ENCODE measurements around the gene KCNIP3. TPM values are rescaled to one million over a fixed set of nuclear protein-coding genes. Genes with fewer than 3 reads are reported as not detected.
"Not testable (repeated sequence)": the region's sequence is repeated elsewhere in the genome, so short reads cannot be mapped to it uniquely, and the experiment has no call there.

Gene KCNIP3
- total RNA-seq, 2 experiments from 2014 or later: not detected

DNA sequence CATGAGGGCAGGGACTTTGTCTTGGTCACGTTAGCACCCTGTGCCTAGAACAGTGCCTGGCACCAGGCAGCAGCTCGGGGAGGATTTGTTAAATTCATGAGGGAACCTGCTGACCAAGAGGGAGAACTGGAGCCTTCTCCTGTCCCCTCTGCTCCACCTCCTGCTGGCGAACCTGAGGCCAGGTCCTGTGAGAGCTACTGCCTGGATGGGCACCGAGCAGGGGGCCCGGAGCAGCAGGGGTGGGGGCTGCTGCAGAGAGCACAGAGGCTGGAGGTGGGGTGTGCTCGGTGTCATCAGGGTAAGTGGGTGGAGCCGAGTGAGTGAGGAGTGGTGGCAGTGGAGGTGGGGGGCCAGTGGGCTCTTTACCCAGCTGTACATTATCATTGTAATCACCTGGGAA lies 53.2 kb downstream of the KCNIP3 start:
- ChIA-PET CTCF (no interaction called here), POLR2A (no interaction called here)
- DNase-seq: no peak
- Mint-ChIP-seq H3K9me3 (no peaks in the 10 kb centered on the region), H3K36me3 (ENCODE audit: low read depth) (no peaks in the 10 kb centered on the region), H3K4me1 (peaks cover 4% of the 10 kb centered on the region), H3K27me3 (peaks cover 18% of the 10 kb centered on the region), H3K27ac (no peak overlapping the region), H3K4me3 (no peak overlapping the region)

DNA sequence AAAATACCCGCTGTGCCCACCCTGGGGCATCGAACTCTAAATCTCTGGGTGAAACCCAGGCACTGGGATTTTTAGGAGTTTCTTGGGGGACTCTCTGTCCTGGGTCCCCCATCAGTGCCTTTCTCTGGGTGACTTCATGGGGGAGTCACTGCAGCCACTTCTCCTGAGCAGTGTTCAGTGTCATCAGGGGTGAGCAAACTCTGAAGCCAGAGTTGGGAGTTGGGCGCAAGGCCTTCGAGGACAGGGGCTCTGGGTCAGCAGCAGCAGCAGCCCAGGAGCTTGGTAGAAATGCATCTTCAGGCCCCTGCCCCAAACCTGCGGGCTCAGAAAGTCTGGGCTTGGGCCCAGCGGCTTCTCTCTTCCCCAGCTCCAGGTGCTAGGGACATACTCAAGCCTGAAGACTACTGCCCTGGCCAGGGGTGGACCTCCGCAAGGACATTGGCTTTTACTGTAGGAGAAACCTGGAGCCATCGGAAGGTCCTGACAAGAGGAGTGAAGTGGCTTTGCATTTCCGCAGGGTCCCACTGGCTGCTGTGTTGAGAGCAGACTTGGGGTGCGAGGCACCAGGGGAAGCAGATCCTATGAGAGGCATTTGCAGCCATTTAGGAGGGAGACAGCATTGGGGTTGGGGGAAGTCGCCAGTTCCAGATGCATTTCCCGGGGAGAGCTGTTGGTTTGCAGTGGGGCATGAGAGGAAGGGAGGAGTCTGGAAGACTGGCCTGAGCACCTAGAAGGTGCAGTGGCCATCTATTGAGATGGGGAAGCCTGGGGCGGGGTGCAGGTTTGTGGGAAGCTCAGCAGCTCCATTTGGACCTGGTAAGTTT lies 53.8 kb downstream of the KCNIP3 start:
- ChIA-PET POLR2A (no interaction called here), CTCF (no interaction called here)
- Mint-ChIP-seq H3K27ac (no peak overlapping the region), H3K4me3 (no peak overlapping the region), H3K9me3 (no peaks in the 10 kb centered on the region), H3K4me1 (no peaks in the 10 kb centered on the region), H3K36me3 (ENCODE audit: low read depth) (no peaks in the 10 kb centered on the region), H3K27me3 (peaks cover 12% of the 10 kb centered on the region)
- DNase-seq: no peak

DNA sequence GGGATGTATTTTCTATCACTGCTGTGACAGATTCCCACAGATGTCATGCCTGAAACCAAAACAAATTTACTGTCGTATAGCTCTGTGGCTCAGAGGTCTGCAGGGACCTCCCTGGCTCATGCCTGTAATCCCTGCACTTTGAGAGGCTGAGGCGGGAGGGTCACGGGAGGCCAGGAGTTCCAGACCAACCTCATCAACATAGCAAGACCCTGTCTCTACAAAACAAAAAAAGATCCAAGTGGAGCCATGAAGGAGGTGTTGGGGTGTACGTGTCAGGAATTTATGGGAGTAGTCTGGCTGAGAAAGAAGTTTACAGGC lies 54.4 kb downstream of the KCNIP3 start:
- H3K27ac Mint-ChIP-seq: no peak overlapping the region
- DNase-seq: no peak
- H3K9me3 Mint-ChIP-seq: no peaks in the 10 kb centered on the region
- H3K27me3 Mint-ChIP-seq: peaks cover 12% of the 10 kb centered on the region
- H3K4me3 Mint-ChIP-seq: no peak overlapping the region
- ChIA-PET CTCF (no interaction called here), POLR2A (no interaction called here)
- no peaks in the 10 kb centered on the region for H3K4me1 Mint-ChIP-seq
- H3K36me3 Mint-ChIP-seq (ENCODE audit: low read depth): no peaks in the 10 kb centered on the region

DNA sequence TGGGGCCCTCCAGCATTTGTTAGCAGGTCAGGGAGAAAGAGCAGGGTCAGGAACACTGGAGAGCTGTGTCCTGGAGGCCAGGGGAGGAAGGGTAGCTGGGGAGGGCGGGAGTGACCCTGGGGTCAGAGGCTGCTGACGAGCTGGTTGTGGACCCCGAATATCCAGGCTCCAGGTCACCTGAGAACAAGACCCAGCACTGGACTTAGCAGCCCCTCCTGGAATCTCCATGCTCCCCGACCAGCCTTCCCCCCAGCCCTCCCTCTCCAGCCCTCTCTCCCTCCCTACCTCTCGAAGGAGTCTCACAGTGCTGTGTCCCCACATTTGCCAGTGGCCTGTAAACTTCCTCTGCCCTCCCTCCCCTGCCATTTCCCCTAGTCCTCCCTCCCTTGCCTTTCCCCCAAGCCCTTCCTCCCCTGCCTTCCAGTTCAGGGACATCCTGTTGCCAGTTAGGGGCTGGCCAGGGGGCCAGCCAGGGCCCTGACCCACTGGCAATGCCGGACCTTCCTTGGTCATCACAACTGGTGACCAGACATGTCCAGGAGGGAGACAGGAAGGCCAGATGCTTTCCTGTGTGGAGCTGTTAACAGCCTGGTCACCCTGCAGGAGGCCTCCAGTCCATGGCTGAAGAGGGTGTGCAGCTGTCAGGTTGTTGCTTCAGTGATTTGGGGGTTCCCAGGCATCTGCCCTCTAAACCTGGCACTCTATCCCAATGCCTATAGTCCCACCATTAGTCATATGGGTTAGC lies 55.3 kb downstream of the KCNIP3 start:
- H3K36me3 Mint-ChIP-seq (ENCODE audit: low read depth): no peaks in the 10 kb centered on the region
- ChIA-PET POLR2A (no interaction called here), CTCF (no interaction called here)
- H3K27me3 Mint-ChIP-seq: peaks cover 8% of the 10 kb centered on the region
- no peaks in the 10 kb centered on the region for H3K4me1 Mint-ChIP-seq
- DNase-seq: no peak
- no peak overlapping the region for H3K27ac Mint-ChIP-seq
- H3K4me3 Mint-ChIP-seq: no peak overlapping the region
- no peaks in the 10 kb centered on the region for H3K9me3 Mint-ChIP-seq

DNA sequence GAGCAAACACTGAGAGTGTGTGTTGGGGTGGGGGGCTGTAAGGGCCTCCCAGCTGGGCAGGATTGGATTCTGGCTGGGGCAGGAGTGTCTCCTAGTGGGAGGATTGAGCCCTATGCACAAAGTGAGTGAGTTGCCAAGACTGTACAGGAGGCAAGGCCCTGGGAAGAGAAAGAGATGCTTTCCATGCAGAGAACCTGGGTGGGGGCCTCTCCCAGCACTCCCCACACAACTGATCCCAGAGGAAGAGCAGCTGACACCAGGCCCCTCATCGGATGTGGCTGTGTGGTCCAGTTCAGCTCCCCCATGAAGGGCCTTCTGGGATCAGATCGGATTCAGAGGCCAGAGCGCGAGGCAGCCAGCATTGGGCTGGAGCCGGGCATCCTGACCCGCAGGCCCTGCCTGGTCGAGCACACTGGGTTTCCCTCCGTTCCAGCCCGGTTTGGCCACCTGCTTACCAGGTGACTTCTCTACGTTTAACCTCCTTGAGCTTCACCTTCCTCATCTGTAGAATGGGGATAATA lies 56.0 kb downstream of the KCNIP3 start:
- no peak overlapping the region for H3K27ac Mint-ChIP-seq
- peaks cover 6% of the 10 kb centered on the region for H3K27me3 Mint-ChIP-seq
- H3K36me3 Mint-ChIP-seq (ENCODE audit: low read depth): no peaks in the 10 kb centered on the region
- no peak for DNase-seq
- H3K4me1 Mint-ChIP-seq: no peaks in the 10 kb centered on the region
- CTCF ChIA-PET: no interaction called here
- H3K4me3 Mint-ChIP-seq: no peak overlapping the region
- H3K9me3 Mint-ChIP-seq: no peaks in the 10 kb centered on the region
- POLR2A ChIA-PET: no interaction called here

DNA sequence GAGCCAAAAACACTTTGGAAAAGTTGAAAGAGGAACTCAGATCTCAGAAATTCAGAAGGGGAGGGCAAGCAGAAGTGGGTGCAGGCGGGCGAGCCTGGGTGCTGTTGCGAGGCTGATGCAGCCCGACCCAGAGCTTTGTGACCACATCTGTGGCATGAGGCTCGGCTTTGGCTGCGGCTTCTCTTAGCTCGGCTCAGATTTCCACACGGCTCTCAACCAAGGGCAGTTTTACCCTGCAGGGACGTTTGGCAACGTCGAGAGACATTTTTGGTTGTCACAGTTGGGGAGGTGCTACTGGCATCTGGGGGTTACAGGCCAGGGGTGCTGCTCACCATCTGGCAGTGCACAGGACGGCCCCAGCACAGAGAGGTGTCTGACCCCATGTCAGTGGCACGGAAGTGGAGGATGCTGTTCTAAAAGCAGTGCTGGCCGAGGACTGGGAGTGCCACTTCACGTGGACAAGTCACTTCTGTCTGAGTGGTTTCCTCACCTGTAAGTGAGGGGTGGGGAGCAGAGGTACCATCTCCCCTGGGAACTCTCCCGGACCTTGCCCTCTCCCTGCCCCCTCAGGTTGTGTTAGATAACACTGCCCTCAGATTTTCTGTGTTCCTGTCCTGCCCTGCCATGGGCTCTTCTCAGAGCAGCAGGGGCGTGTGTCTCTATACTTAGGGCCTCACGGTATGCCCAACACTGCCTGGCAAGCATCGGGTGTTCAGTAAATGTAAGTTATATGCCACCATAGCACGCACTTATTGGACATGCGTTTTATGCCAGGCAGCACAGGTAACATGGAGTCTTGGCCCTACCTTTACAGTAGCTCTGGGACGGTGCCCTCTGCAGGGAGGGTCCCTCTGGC lies 56.7 kb downstream of the KCNIP3 start:
- POLR2A ChIA-PET: no interaction called here
- no peaks in the 10 kb centered on the region for H3K4me1 Mint-ChIP-seq

DNA sequence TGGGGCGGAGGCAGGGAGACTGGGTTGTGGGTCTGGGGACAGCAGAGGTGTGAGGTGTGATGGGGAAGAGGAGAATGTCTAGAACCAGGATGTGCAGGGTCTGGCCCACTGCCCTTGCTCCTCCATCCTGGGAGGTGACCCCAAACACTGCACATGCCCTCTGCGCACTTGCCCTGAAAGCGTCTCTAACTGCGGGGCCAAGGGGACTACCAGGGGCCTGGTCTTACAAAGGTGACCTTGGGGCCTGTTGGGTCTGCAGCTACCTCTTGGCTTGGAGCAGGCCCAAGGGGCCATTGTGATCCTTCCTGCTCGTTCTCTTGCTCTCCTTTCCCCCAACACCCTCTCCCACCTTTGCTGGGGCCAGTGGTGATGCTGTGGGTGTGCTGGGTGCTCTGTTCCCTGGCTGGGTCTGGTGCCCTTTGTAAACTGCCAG lies 57.3 kb downstream of the KCNIP3 start:
- Mint-ChIP-seq H3K4me1 (no peaks in the 10 kb centered on the region), H3K4me3 (no peak overlapping the region), H3K27me3 (peaks cover 3% of the 10 kb centered on the region), H3K36me3 (ENCODE audit: low read depth) (no peaks in the 10 kb centered on the region), H3K9me3 (no peaks in the 10 kb centered on the region), H3K27ac (no peak overlapping the region)
- ChIA-PET CTCF (interaction anchor here (1.1 kb wide), 1 partner anchor 9 kb away, joined by 3 read pairs; no protein-coding TSS in a partner anchor), POLR2A (no interaction called here)
- no peak for DNase-seq

More for the DNA sequence above, 56.7 kb downstream of the KCNIP3 start:
- Mint-ChIP-seq H3K27me3 (peaks cover 3% of the 10 kb centered on the region), H3K27ac (no peak overlapping the region), H3K9me3 (no peaks in the 10 kb centered on the region), H3K4me3 (no peak overlapping the region), H3K36me3 (ENCODE audit: low read depth) (no peaks in the 10 kb centered on the region)
- DNase-seq: no peak
- CTCF ChIA-PET: no interaction called here

DNA sequence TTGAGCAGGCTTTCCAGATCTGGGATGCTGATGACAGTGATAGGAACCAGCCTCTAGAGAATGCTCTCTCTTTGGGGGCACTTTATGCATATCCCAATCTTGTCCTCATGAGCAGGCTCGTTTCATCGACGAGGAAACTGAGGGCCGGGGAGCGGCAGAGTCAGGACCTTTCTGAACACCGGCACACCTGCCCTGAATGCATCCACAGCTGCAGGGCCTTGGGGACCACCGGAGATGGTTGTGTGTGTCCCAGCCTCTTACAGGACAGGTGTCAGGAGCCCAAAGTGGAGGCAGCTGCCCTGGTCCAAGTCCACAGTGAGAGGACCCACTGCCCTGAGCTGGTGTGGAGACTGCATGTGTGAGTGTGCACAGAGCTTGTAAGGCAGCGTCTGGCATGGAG lies 57.8 kb downstream of the KCNIP3 start:
- no peak overlapping the region for H3K4me3 Mint-ChIP-seq
- H3K27me3 Mint-ChIP-seq: peaks cover 3% of the 10 kb centered on the region
- H3K36me3 Mint-ChIP-seq (ENCODE audit: low read depth): no peaks in the 10 kb centered on the region
- H3K4me1 Mint-ChIP-seq: no peaks in the 10 kb centered on the region
- CTCF ChIA-PET: interaction anchor here (1.1 kb wide), 1 partner anchor 10 kb away, joined by 3 read pairs; no protein-coding TSS in a partner anchor
- no peak for DNase-seq
- H3K27ac Mint-ChIP-seq: no peak overlapping the region
- no peaks in the 10 kb centered on the region for H3K9me3 Mint-ChIP-seq
- POLR2A ChIA-PET: no interaction called here

DNA sequence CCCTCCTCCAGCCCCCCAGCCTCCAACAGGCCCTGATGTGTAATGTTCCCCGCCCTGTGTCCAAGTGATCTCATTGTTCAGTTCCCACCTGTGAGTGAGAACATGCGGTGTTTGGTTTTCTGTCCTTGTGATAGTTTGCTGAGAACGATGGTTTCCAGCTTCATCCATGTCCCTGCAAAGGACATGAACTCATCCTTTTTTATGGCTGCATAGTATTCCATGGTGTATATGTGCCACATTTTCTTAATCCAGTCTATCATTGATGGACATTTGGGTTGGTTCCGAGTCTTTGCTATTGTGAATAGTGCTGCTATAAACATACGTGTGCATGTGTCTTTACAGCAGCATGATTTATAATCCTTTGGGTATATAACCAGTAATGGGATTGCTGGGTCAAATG lies 58.3 kb downstream of the KCNIP3 start:
- H3K4me3 Mint-ChIP-seq; H3K9me3 Mint-ChIP-seq; POLR2A ChIA-PET; DNase-seq; H3K27me3 Mint-ChIP-seq; H3K36me3 Mint-ChIP-seq (ENCODE audit: low read depth); H3K27ac Mint-ChIP-seq; H3K4me1 Mint-ChIP-seq: not testable (repeated sequence)
- CTCF ChIA-PET: interaction anchor here (1.1 kb wide), 1 partner anchor 10 kb away, joined by 3 read pairs; no protein-coding TSS in a partner anchor

DNA sequence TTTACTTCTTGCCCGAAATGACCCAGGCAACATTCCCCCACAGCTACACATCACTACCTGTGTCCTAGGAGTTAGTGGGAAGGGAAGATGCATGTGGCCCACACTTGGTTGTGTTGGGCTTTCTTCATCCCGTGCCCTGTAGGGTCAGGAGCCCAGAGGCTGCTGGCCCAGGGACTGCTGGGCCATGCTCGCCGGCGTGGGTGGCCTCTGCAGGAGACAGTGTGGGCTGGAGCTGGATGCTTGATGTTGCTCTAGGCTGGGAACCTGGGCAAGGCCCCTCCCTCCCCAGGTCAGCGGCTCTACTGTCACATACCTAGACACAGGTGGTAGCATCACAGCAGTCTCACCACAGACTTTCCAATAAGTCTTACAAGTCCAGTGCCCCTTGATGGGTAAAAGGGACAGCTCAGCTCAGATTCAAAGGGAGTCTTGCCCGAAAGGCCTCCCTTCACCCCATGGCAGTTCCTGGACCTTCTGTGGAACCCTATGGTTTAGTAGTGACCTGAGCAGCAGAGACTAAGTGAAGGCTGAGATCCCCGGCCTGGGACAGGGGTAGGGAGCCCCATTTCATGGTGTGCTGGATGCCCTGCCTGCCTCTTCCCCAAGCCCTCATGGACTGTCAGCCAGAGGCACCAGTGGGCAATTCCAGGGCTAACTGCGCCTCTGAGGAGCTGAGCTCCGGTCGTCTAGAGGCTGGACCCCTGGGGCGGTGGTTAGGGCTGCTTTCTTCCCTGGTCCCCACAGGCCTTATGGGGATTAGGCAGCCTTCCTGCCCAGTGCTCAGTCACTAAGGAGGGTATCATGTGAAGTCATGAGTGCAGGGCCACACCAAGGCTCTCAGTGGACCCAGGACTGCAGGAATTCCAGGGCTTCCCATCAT lies 59.9 kb downstream of the KCNIP3 start:
- Mint-ChIP-seq H3K27ac (no peak overlapping the region), H3K4me3 (no peak overlapping the region), H3K4me1 (no peaks in the 10 kb centered on the region), H3K27me3 (peaks cover 8% of the 10 kb centered on the region), H3K36me3 (ENCODE audit: low read depth) (no peaks in the 10 kb centered on the region), H3K9me3 (no peaks in the 10 kb centered on the region)
- DNase-seq: no peak
- ChIA-PET CTCF (no interaction called here), POLR2A (no interaction called here)

DNA sequence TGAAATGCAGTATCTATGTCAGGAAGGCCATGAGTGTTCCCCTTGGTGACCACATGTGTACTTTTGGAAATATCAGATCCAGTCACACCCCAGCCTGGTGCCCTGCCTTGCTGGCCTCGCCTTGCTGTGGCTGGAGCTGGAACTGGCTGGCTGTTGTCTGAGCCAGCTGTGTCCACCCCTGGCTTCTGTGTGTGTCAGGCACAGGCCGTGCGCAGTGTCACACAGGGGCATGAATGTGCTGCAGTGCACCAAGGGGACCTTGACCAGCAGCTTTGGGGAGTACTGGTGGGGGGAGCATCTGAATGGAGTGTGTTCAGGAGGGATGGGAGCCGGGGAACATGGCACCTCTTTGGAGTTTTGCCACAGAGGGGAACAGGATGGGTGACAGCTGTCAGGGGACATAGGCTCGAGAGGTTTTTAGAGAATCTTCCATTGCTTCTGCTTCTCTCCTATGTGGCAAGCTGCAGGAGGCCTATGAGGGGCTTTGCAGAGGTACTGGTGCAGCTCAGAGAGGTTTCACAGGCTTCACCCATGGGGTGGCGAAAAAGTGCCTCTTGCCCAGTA lies 60.7 kb downstream of the KCNIP3 start:
- Mint-ChIP-seq H3K4me3 (no peak overlapping the region), H3K9me3 (no peaks in the 10 kb centered on the region), H3K27me3 (peaks cover 8% of the 10 kb centered on the region), H3K27ac (no peak overlapping the region), H3K4me1 (no peaks in the 10 kb centered on the region), H3K36me3 (ENCODE audit: low read depth) (no peaks in the 10 kb centered on the region)
- POLR2A ChIA-PET: no interaction called here
- CTCF ChIA-PET: no interaction called here
- DNase-seq: no peak

DNA sequence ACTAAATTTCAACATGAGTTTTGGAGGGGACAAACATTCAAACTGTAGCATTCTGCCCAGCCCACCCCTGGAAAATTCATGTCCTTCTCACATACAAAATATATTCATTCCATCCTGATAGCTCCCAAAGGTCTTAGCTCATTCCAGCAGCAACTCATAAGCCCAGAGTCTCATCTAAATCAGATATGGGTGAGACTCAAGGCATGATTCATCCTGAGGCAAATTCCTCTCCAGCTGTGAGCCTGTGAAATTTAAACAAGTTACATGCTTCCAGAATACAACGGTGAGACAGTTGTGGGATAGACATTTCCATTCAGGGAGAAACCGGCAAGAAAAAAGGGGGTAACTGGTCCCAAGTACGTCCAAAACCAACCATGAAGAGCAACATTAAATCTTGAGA lies 61.9 kb downstream of the KCNIP3 start:
- ChIA-PET POLR2A (no interaction called here), CTCF (no interaction called here)
- H3K4me3 Mint-ChIP-seq: no peak overlapping the region
- peaks cover 8% of the 10 kb centered on the region for H3K27me3 Mint-ChIP-seq
- H3K27ac Mint-ChIP-seq: no peak overlapping the region
- no peak for DNase-seq
- no peaks in the 10 kb centered on the region for H3K9me3 Mint-ChIP-seq
- no peaks in the 10 kb centered on the region for H3K36me3 Mint-ChIP-seq (ENCODE audit: low read depth)
- no peaks in the 10 kb centered on the region for H3K4me1 Mint-ChIP-seq

All from activated CD4-positive, alpha-beta memory T cell treated with anti-CD3 and anti-CD28 coated beads, Interleukin-2, amount 10 ng/mL, durations not matched to agents 7 days and 5 days (primary cell).